ENCODE data around the gene LRPAP1. TPM values are rescaled to one million over a fixed set of nuclear protein-coding genes. Genes with fewer than 3 reads are reported as not detected.

The LRPAP1 gene
- polyA plus RNA-seq, 1 donor from 2014 or later = 91.1 TPM

GRCh38 chr4:3522326-3522640 lies 9.9 kb downstream of the LRPAP1 start:
- Histone ChIP-seq H3K27me3 (ENCODE audit: insufficient read depth, low read depth, low read length) (no peaks in the 10 kb centered on the region), H3K9me2 (ENCODE audit: insufficient read depth, low read length) (no peaks in the 10 kb centered on the region), H2AFZ (ENCODE audit: low read depth, low read length) (no peak overlapping the region), H3K9me3 (ENCODE audit: low read length) (no peaks in the 10 kb centered on the region), H3K9ac (ENCODE audit: low read length) (no peak overlapping the region), H3F3A (ENCODE audit: insufficient read depth, low read length, poor library complexity, severe bottlenecking) (no peaks in the 10 kb centered on the region), H3K79me2 (replicated peaks; ENCODE audit: insufficient read depth, low read length) (no peaks in the 10 kb centered on the region), H4K20me1 (ENCODE audit: insufficient read depth) (no peaks in the 10 kb centered on the region), H3K4me3 (ENCODE audit: low read length) (no peak overlapping the region), H3K4me2 (ENCODE audit: low read length) (no peak overlapping the region), H3K27ac (ENCODE audit: low read length) (no peak overlapping the region), H3K36me3 (ENCODE audit: insufficient read depth, low read length) (no peaks in the 10 kb centered on the region)
- TF ChIP-seq CTCF (IDR thresholded peaks at IDR 0.05; ENCODE audit: poor library complexity, severe bottlenecking) = no peak
- no peak for TF ChIP-seq EZH2 (IDR thresholded peaks at IDR 0.05; ENCODE audit: borderline replicate concordance, insufficient read depth, low read length, poor library complexity, severe bottlenecking)
- TF ChIP-seq SMC3 (conservative IDR thresholded peaks at IDR 0.05; ENCODE audit: poor library complexity) = no peak
- TF ChIP-seq POLR2AphosphoS5 (IDR thresholded peaks at IDR 0.05) = no peak
- TF ChIP-seq TAF1 (IDR thresholded peaks at IDR 0.05; ENCODE audit: low read depth) = no peak
- no peak for TF ChIP-seq RAD21 (conservative IDR thresholded peaks at IDR 0.05)
- no peak for TF ChIP-seq EP300 (conservative IDR thresholded peaks at IDR 0.05; ENCODE audit: poor library complexity, severe bottlenecking)
- no peak for TF ChIP-seq MXI1 (conservative IDR thresholded peaks at IDR 0.05; ENCODE audit: poor library complexity, severe bottlenecking)
- TF ChIP-seq, protein P1, sequence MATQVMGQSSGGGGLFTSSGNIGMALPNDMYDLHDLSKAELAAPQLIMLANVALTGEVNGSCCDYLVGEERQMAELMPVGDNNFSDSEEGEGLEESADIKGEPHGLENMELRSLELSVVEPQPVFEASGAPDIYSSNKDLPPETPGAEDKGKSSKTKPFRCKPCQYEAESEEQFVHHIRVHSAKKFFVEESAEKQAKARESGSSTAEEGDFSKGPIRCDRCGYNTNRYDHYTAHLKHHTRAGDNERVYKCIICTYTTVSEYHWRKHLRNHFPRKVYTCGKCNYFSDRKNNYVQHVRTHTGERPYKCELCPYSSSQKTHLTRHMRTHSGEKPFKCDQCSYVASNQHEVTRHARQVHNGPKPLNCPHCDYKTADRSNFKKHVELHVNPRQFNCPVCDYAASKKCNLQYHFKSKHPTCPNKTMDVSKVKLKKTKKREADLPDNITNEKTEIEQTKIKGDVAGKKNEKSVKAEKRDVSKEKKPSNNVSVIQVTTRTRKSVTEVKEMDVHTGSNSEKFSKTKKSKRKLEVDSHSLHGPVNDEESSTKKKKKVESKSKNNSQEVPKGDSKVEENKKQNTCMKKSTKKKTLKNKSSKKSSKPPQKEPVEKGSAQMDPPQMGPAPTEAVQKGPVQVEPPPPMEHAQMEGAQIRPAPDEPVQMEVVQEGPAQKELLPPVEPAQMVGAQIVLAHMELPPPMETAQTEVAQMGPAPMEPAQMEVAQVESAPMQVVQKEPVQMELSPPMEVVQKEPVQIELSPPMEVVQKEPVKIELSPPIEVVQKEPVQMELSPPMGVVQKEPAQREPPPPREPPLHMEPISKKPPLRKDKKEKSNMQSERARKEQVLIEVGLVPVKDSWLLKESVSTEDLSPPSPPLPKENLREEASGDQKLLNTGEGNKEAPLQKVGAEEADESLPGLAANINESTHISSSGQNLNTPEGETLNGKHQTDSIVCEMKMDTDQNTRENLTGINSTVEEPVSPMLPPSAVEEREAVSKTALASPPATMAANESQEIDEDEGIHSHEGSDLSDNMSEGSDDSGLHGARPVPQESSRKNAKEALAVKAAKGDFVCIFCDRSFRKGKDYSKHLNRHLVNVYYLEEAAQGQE (IDR thresholded peaks at IDR 0.05; ENCODE audit: borderline replicate concordance) = no peak

GRCh38 chr4:3521621-3522325 lies 10.4 kb downstream of the LRPAP1 start:
- Histone ChIP-seq H3K9ac (ENCODE audit: low read length) (no peak overlapping the region), H2AFZ (ENCODE audit: low read depth, low read length) (no peak overlapping the region), H3K36me3 (ENCODE audit: insufficient read depth, low read length) (no peaks in the 10 kb centered on the region), H3K27me3 (ENCODE audit: insufficient read depth, low read depth, low read length) (no peaks in the 10 kb centered on the region), H3F3A (ENCODE audit: insufficient read depth, low read length, poor library complexity, severe bottlenecking) (no peaks in the 10 kb centered on the region), H3K4me3 (ENCODE audit: low read length) (no peak overlapping the region), H3K27ac (ENCODE audit: low read length) (no peak overlapping the region), H3K9me3 (ENCODE audit: low read length) (no peaks in the 10 kb centered on the region), H3K9me2 (ENCODE audit: insufficient read depth, low read length) (no peaks in the 10 kb centered on the region), H3K4me2 (ENCODE audit: low read length) (no peak overlapping the region), H4K20me1 (ENCODE audit: insufficient read depth) (no peaks in the 10 kb centered on the region), H3K79me2 (replicated peaks; ENCODE audit: insufficient read depth, low read length) (no peaks in the 10 kb centered on the region)
- TF ChIP-seq EZH2 (IDR thresholded peaks at IDR 0.05; ENCODE audit: borderline replicate concordance, insufficient read depth, low read length, poor library complexity, severe bottlenecking) (no peak), CTCF (IDR thresholded peaks at IDR 0.05; ENCODE audit: poor library complexity, severe bottlenecking) (no peak), TAF1 (IDR thresholded peaks at IDR 0.05; ENCODE audit: low read depth) (no peak), EP300 (conservative IDR thresholded peaks at IDR 0.05; ENCODE audit: poor library complexity, severe bottlenecking) (no peak), POLR2AphosphoS5 (IDR thresholded peaks at IDR 0.05) (no peak), SMC3 (conservative IDR thresholded peaks at IDR 0.05; ENCODE audit: poor library complexity) (no peak), MXI1 (conservative IDR thresholded peaks at IDR 0.05; ENCODE audit: poor library complexity, severe bottlenecking) (no peak), RAD21 (conservative IDR thresholded peaks at IDR 0.05) (no peak)
- TF ChIP-seq, protein P1 (IDR thresholded peaks at IDR 0.05; ENCODE audit: borderline replicate concordance) = no peak
